ENCODE measurements around the gene DNASE1. TPM values are rescaled to one million over a fixed set of nuclear protein-coding genes. Genes with fewer than 3 reads are reported as not detected.

Gene DNASE1
- polyA plus RNA-seq, 1 donor from 2014 or later: 47.8 TPM

- no peaks in the 10 kb centered on the region for H3K9me3 ChIP-seq (ENCODE audit: low read length)
- H3K9ac ChIP-seq (ENCODE audit: low read length): no peak overlapping the region
- H3F3A ChIP-seq (ENCODE audit: insufficient read depth, low read length, poor library complexity, severe bottlenecking): no peaks in the 10 kb centered on the region
- H4K20me1 ChIP-seq (ENCODE audit: insufficient read depth): no peaks in the 10 kb centered on the region
- H3K4me3 ChIP-seq (ENCODE audit: low read length): no peak overlapping the region
- no peaks in the 10 kb centered on the region for H3K27me3 ChIP-seq (ENCODE audit: insufficient read depth, low read depth, low read length)
- H3K27ac ChIP-seq (ENCODE audit: low read length): no peak overlapping the region
- no peak overlapping the region for H2AFZ ChIP-seq (ENCODE audit: low read depth, low read length)
- no peaks in the 10 kb centered on the region for H3K79me2 ChIP-seq (replicated peaks; ENCODE audit: insufficient read depth, low read length)
- no peaks in the 10 kb centered on the region for H3K9me2 ChIP-seq (ENCODE audit: insufficient read depth, low read length)
- H3K4me2 ChIP-seq (ENCODE audit: low read length): no peak overlapping the region
- TF ChIP-seq RAD21 (conservative IDR thresholded peaks at IDR 0.05) (no peak), MXI1 (conservative IDR thresholded peaks at IDR 0.05; ENCODE audit: poor library complexity, severe bottlenecking) (no peak), REST (IDR thresholded peaks at IDR 0.05; ENCODE audit: borderline replicate concordance) (no peak), SMC3 (conservative IDR thresholded peaks at IDR 0.05; ENCODE audit: poor library complexity) (no peak), TAF1 (IDR thresholded peaks at IDR 0.05; ENCODE audit: low read depth) (no peak), EZH2 (IDR thresholded peaks at IDR 0.05; ENCODE audit: borderline replicate concordance, insufficient read depth, low read length, poor library complexity, severe bottlenecking) (no peak), CTCF (IDR thresholded peaks at IDR 0.05; ENCODE audit: poor library complexity, severe bottlenecking) (no peak), POLR2AphosphoS5 (IDR thresholded peaks at IDR 0.05) (no peak)
- H3K36me3 ChIP-seq (ENCODE audit: insufficient read depth, low read length): peaks cover 11% of the 10 kb centered on the region
Observed at GRCh38 chr16:3661311-3661710, 6.8 kb downstream of the DNASE1 start.

GRCh38 chr16:3661922-3662321, 7.4 kb downstream of the DNASE1 start:
- Histone ChIP-seq H2AFZ (ENCODE audit: low read depth, low read length) (no peak overlapping the region), H3F3A (ENCODE audit: insufficient read depth, low read length, poor library complexity, severe bottlenecking) (no peaks in the 10 kb centered on the region), H3K27ac (ENCODE audit: low read length) (no peak overlapping the region), H3K79me2 (replicated peaks; ENCODE audit: insufficient read depth, low read length) (no peaks in the 10 kb centered on the region), H3K9ac (ENCODE audit: low read length) (no peak overlapping the region), H3K9me3 (ENCODE audit: low read length) (no peaks in the 10 kb centered on the region), H4K20me1 (ENCODE audit: insufficient read depth) (no peaks in the 10 kb centered on the region), H3K27me3 (ENCODE audit: insufficient read depth, low read depth, low read length) (no peaks in the 10 kb centered on the region), H3K9me2 (ENCODE audit: insufficient read depth, low read length) (no peaks in the 10 kb centered on the region), H3K4me3 (ENCODE audit: low read length) (no peak overlapping the region), H3K4me2 (ENCODE audit: low read length) (no peak overlapping the region), H3K36me3 (ENCODE audit: insufficient read depth, low read length) (peaks cover 11% of the 10 kb centered on the region)
- TF ChIP-seq EP300 (conservative IDR thresholded peaks at IDR 0.05; ENCODE audit: poor library complexity, severe bottlenecking) (no peak), SMC3 (conservative IDR thresholded peaks at IDR 0.05; ENCODE audit: poor library complexity) (no peak), REST (IDR thresholded peaks at IDR 0.05; ENCODE audit: borderline replicate concordance) (no peak), RAD21 (conservative IDR thresholded peaks at IDR 0.05) (no peak), TAF1 (IDR thresholded peaks at IDR 0.05; ENCODE audit: low read depth) (no peak), CTCF (IDR thresholded peaks at IDR 0.05; ENCODE audit: poor library complexity, severe bottlenecking) (no peak), MXI1 (conservative IDR thresholded peaks at IDR 0.05; ENCODE audit: poor library complexity, severe bottlenecking) (no peak), POLR2AphosphoS5 (IDR thresholded peaks at IDR 0.05) (no peak), EZH2 (IDR thresholded peaks at IDR 0.05; ENCODE audit: borderline replicate concordance, insufficient read depth, low read length, poor library complexity, severe bottlenecking) (no peak)

Data from neural cell (in vitro differentiated cells).